Astrocyte (in vitro differentiated cells and primary cell): ENCODE data around the gene DEFB125. TPM values are rescaled to one million over a fixed set of nuclear protein-coding genes. Genes with fewer than 3 reads are reported as not detected.

Experiments used
- DNase-seq: peaks from one replicate; pipeline ENCODE4 v3.0.0-alpha.2; 2010; ENCODE audit warnings: low read depth
- FAIRE-seq: peaks from 2 replicates; lab custom pipeline; 2011; peaks lifted over from hg19 to GRCh38; lab: Jason Lieb, UNC
- H2AFZ ChIP-seq: 2 replicates; pipeline ENCODE4 v1.6.0; 2012; ENCODE audit warnings: low read depth, low read length, inconsistent platforms
- H3K27ac ChIP-seq: 2 replicates; pipeline ENCODE4 v1.5.1; 2011; ENCODE audit warnings: low read depth, low read length, inconsistent platforms
- H3K27me3 ChIP-seq: 2 replicates; pipeline ENCODE4 v1.6.0; 2011; ENCODE audit warnings: low read length, inconsistent platforms; ENCODE audit not compliant: insufficient read depth
- H3K36me3 ChIP-seq: 2 replicates; pipeline ENCODE4 v1.5.1; 2011; ENCODE audit warnings: low read length, inconsistent platforms; ENCODE audit not compliant: insufficient read depth
- H3K4me1 ChIP-seq: 2 replicates; pipeline ENCODE4 v1.5.1; 2011; ENCODE audit warnings: low read length, inconsistent platforms; ENCODE audit not compliant: insufficient read depth
- H3K4me2 ChIP-seq: 2 replicates; pipeline ENCODE4 v1.6.0; 2012; ENCODE audit warnings: low read length, inconsistent platforms
- H3K4me3 ChIP-seq: 2 replicates; pipeline ENCODE4 v1.5.1; 2011; ENCODE audit warnings: low read depth, mild to moderate bottlenecking, low read length, inconsistent platforms; ENCODE audit not compliant: insufficient read depth
- H3K79me2 ChIP-seq: 2 replicates; pipeline ENCODE4 v1.6.0; 2012; ENCODE audit warnings: mild to moderate bottlenecking, low read length, inconsistent platforms; ENCODE audit not compliant: insufficient read depth
- H3K9ac ChIP-seq: 2 replicates; pipeline ENCODE4 v1.6.0; 2012; ENCODE audit warnings: mild to moderate bottlenecking, low read length, inconsistent platforms
- H3K9me3 ChIP-seq: 2 replicates; pipeline ENCODE4 v1.5.1; 2012; ENCODE audit warnings: low read depth, mild to moderate bottlenecking, low read length, inconsistent platforms; ENCODE audit not compliant: insufficient read depth
- H4K20me1 ChIP-seq: 2 replicates; pipeline ENCODE4 v1.6.0; 2012; ENCODE audit warnings: low read length, inconsistent platforms; ENCODE audit not compliant: insufficient read depth
- H3K27ac Mint-ChIP-seq: one replicate; pipeline ENCODE4 v1.8.0; 2021; ENCODE audit warnings: mild to moderate bottlenecking, mixed read lengths; ENCODE audit not compliant: unreplicated experiment
- H3K27me3 Mint-ChIP-seq: one replicate; pipeline ENCODE4 v1.8.0; 2021; ENCODE audit warnings: low read depth, mixed read lengths; ENCODE audit not compliant: unreplicated experiment
- H3K36me3 Mint-ChIP-seq: one replicate; pipeline ENCODE4 v1.8.0; 2021; ENCODE audit warnings: low read depth, mixed read lengths; ENCODE audit not compliant: unreplicated experiment
- H3K4me1 Mint-ChIP-seq: one replicate; pipeline ENCODE4 v1.8.0; 2021; ENCODE audit warnings: low read depth, mixed read lengths; ENCODE audit not compliant: unreplicated experiment
- H3K4me3 Mint-ChIP-seq: one replicate; pipeline ENCODE4 v1.8.0; 2021; ENCODE audit warnings: mild to moderate bottlenecking, moderate library complexity, mixed read lengths; ENCODE audit not compliant: unreplicated experiment
- H3K9me3 Mint-ChIP-seq: one replicate; pipeline ENCODE4 v1.8.0; 2021; ENCODE audit warnings: mild to moderate bottlenecking, mixed read lengths; ENCODE audit not compliant: unreplicated experiment
- CTCF ChIP-seq: IDR thresholded peaks from 2 replicates; pipeline ENCODE4 v1.5.1; 2011; ENCODE audit warnings: low read depth, mild to moderate bottlenecking, inconsistent platforms, low read length, moderate library complexity; ENCODE audit not compliant: insufficient read depth
- EZH2 ChIP-seq: IDR thresholded peaks from 2 replicates; pipeline ENCODE4 v1.6.1; 2012; ENCODE audit warnings: mild to moderate bottlenecking, low read length, inconsistent platforms; ENCODE audit not compliant: insufficient read depth
- total RNA-seq: library from RNA; stranded (reverse); gene quantifications from 2 replicates; pipeline ENCODE4 v1.2.1, GENCODE V29; 2021

DEFB125 gene
- total RNA-seq, 1 donor from 2014 or later: not detected

GRCh38 chr20:61757-62156, 25.7 kb upstream of the DEFB125 start:
- Mint-ChIP-seq H3K9me3 (no peaks in the 10 kb centered on the region), H3K36me3 (no peaks in the 10 kb centered on the region), H3K4me1 (no peaks in the 10 kb centered on the region), H3K27me3 (no peaks in the 10 kb centered on the region), H3K4me3 (no peak overlapping the region), H3K27ac (no peak overlapping the region)
- TF ChIP-seq EZH2 (no peak), CTCF (no peak)
- Histone ChIP-seq H3K9me3 (peaks cover 30% of the 10 kb centered on the region), H3K27me3 (no peaks in the 10 kb centered on the region), H2AFZ (no peak overlapping the region), H3K36me3 (no peaks in the 10 kb centered on the region), H4K20me1 (no peaks in the 10 kb centered on the region), H3K27ac (no peak overlapping the region), H3K4me1 (no peaks in the 10 kb centered on the region), H3K79me2 (no peaks in the 10 kb centered on the region), H3K4me2 (no peak overlapping the region), H3K9ac (no peak overlapping the region), H3K4me3 (no peak overlapping the region)
- FAIRE-seq (no peak), DNase-seq (no peak)

DNA sequence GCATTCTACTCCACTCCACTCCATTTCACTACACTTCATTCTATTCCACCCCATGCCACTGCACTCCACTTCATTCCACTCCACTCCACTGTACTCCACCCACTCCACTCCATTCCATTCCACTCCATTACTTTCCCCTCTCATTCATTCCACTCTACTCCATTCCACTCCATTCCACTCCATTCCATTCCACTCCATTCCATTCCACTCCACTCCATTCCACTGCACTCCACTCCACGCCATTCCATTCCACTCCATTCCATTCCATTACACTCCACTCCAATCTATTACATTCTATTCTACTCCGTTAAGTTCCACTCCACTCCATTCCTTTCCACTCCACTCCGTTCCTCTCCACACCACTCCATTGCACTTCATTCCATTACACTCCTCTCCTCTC, 25.0 kb upstream of the DEFB125 start:
- no peak overlapping the region for H3K4me2 ChIP-seq
- no peak overlapping the region for H3K27ac ChIP-seq
- peaks cover 30% of the 10 kb centered on the region for H3K9me3 ChIP-seq

More for the DNA sequence above, 25.0 kb upstream of the DEFB125 start:
- no peak for DNase-seq
- no peaks in the 10 kb centered on the region for H3K27me3 Mint-ChIP-seq
- H3K36me3 Mint-ChIP-seq: no peaks in the 10 kb centered on the region
- no peaks in the 10 kb centered on the region for H3K4me1 ChIP-seq
- no peaks in the 10 kb centered on the region for H3K4me1 Mint-ChIP-seq
- no peaks in the 10 kb centered on the region for H4K20me1 ChIP-seq
- no peaks in the 10 kb centered on the region for H3K79me2 ChIP-seq
- H3K4me3 Mint-ChIP-seq: no peak overlapping the region
- H3K36me3 ChIP-seq: no peaks in the 10 kb centered on the region
- H3K9ac ChIP-seq: no peak overlapping the region
- no peak overlapping the region for H3K27ac Mint-ChIP-seq
- no peak overlapping the region for H2AFZ ChIP-seq
- no peak overlapping the region for H3K4me3 ChIP-seq
- no peaks in the 10 kb centered on the region for H3K27me3 ChIP-seq
- FAIRE-seq: no peak
- no peaks in the 10 kb centered on the region for H3K9me3 Mint-ChIP-seq
- TF ChIP-seq CTCF (no peak), EZH2 (no peak)
